Hematopoietic multipotent progenitor cell (in vitro differentiated cells): ENCODE results near the gene CFAP77. TPM values are rescaled to one million over a fixed set of nuclear protein-coding genes. Genes with fewer than 3 reads are reported as not detected.
A peak's percentile ranks its signal among the peaks of the same experiment; 100 is the strongest.
"Not testable (repeated sequence)": the region's sequence is repeated elsewhere in the genome, so short reads cannot be mapped to it uniquely, and the experiment has no call there.

Experiments
- DNase-seq, 3 donors: peaks; one replicate each; pipeline ENCODE4 v3.0.0-alpha.2; 2011 to 2015; ENCODE audit warnings: low read depth in 2 of 3, low spot score in 2 of 3
- total RNA-seq: library from RNA; depleted of rRNA; stranded (reverse); fragments of >200 nt; gene quantifications from one replicate; pipeline ENCODE4 v1.2.3, GENCODE V29; 2012

CFAP77 gene
- not detected for total RNA-seq

DNA sequence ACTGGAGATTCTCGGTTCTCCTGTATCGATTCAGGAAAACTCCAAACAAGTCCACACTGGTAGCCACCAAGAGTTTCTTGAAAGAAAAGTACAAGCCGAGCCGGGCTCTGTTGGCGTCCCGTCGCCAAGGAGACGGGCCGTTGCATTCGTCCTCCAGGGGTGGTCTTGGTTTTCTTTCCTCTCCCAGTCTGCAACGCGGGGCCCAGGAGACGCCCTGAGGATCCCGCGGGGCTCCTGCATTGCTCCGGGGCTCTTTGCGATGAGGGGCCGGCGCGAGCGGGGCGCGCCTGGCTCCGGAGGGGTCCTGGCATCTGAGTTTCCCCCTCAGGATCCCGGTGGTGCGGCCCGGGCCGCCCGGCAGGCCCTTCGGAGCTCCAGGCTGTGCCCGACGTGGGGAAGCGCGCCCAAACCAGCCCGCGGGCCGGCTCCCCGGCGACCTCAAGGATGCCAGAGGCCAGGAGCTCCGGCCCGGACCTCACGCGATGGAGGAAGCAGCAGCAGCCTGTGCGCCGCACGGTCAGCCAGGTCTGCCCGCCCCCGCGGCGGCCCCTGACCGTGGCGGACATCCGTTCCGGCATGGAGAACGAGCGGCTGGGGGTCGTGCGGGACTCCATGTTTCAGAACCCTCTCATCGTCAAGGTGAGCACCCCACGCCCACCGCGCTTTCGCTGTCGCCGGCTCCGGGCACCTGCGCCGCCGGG is at the start of gene CFAP77:
Gene CFAP77 (plus strand): TSS at position 384 of the 701 bp plus-strand sequence. CDS start 61 bp downstream, at position 445.
- DNase-seq: peak; percentile 40 to 69 (median 61)

DNA sequence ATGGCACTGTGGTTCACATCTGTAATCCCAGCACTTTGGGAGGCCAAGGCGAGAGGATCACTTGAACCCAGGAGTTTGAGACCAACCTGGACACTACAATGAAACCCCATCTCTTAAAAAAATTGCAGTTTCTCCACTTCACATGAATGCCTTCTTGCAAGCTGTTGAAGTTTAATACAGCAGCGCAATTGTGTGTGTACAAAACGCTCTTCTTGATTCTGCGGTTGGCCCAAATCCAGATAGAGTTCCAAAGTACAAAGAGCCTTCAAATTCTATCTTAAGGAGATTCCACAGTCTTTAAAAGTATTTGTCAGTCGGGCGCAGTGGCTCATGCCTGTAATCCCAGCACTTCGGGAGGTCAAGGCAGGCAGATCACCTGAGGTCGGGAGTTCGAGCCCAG is 45.9 kb upstream of the CFAP77 start:
- no peak for DNase-seq

DNA sequence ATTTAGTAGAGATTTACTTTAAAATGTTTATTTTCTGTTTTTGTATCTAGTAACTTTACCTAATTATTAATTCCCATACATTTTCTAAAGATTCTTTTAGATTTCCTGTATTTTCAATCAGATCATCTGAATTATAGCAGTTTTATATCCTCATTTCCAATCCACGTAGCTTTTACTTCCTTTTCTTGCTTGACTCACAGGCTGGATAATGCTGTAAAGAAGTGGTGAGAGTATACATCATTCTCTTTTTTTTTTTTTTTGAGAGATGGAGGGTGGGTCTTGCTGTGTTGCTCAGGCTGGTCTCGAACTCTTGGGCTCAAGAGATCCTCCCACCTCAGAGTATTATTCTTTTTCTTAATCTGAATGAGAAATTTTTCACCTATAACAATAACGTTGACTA is 44.0 kb upstream of the CFAP77 start:
- peak in 1 of 3 donors; percentile 20 for DNase-seq

DNA sequence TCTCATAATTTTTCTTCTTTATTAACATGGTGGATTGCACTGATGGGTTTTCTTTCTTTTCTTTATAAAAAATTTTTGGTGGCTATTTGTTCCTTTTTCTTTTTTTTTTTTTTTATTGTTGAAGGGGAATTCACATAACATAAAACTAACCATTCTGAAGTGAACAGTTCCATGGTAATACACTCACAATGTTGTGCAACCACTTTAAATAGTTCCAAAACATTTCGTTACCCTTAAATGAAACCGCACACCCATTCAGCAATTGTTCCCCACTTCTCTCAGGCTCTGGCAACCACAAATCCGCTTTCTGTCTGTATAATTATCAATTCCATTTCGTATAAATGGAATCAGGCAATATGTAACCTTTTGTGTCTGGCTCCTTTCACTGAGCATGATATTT is 43.5 kb upstream of the CFAP77 start:
- no peak for DNase-seq

DNA sequence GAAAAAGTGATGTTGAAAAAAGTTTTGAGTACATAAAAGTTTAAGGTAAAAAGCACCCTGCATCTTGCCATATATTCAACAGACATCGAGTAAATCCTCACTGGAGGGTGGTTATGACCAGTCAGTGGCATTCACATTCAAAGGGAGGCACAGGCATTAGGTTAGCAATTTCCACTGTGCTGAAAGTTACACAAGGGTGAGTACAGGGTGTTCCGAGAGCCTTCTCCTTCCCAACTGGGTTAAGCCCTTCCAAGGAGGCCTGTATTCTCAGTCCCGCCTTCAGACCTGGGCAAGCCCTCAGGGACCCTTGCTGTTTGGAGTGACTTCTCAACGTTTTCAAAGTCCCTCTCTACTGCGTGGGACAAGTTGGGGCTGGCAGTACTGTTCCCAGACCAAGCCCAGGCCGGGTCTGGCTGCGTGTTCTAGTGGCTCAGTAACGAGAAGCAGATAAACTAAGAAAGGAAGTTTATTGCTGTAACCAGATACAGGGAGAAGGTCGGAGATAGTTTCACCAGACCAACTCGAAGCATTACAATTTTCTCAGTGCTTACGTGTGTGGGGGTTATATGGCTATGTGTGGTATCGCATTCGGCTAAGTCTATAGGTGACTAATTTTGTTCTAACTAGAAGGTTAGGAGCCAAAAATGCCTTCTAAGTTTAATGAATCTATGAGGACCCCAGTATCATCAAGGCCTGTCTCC is 42.2 kb upstream of the CFAP77 start:
- no peak for DNase-seq

DNA sequence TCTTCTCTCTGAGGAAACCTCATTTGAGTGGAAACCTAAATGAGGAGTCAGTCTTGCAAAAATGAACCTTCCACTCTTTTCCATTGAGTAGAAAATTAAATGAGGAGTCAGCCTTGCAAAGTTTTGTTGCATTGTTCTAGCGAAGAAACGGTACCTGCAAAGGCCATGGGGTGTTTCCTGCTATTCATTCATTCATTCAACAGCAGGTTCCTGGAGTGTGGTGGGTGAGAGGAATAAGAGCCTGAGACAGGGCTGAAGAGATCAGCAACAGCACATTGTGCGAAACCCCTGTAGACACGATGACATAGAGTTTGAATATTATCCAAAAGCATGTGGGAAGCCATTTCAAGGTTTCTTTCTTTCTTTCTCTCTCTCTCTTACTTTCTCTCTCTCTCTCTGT is 40.6 kb upstream of the CFAP77 start:
- no peak for DNase-seq

DNA sequence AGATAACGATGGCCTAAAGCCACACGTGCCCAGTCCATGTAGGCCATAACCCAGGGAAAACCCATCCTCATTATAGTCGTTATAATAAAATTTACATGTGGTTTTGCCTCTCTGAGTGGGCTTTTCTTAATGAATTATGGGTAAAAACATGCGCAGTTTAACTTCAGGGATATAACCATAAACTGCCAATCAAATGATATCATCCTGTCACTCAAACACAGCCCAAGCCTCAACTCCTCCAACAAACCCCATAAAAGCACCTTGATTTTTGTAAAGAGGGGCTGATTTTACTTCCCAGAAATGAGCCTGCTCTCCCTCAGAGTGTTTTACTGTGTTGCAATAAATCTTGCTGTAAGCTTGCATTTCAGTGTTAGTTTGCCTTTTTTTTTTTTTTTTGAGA is 39.4 kb upstream of the CFAP77 start:
- no peak for DNase-seq

DNA sequence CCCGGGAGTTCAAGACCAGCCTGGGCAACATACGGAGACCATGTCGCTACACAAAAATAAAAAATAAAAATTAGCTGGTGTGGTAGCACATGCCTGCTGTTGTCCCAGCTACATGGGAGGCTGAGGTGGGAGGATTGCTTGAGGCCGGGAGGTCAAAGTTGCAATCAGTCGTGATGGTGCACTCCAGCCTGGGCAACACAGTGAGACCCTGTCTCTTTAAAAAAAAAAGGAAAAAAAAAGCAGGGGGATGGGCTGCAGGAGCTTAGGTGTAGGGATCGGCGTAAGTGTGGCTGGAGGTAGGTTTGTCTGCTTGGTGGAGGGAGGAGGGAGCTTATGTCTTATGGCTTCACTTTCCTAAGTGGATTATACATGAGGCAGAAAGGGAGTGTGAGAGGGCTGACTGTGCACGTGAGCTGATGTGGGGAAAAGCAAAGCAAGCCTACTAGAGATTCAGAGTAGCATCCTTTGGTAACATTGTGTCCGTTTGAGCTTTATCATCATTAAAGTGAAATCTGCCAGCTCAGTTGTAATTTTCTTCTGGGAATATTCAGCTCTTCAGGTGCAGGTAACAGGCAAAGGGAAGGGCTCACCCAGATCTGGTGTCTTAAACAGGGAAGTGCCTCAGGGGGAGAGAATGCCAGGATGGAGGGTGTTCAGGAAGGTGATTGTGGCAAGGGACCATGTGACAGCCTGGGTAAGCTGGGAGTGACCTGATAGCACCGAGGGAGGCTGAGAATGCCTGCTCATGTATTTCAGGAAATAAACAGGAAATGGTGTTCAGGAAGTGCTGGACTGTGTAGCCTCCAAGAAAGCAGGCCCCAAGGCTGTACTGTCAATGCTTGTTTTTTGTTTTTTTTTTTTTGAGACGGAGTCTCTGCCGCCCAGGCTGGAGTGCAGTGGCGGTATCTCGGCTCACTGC is 37.6 kb upstream of the CFAP77 start:
- peak in 2 of 3 donors; percentile 89 to 94 for DNase-seq

DNA sequence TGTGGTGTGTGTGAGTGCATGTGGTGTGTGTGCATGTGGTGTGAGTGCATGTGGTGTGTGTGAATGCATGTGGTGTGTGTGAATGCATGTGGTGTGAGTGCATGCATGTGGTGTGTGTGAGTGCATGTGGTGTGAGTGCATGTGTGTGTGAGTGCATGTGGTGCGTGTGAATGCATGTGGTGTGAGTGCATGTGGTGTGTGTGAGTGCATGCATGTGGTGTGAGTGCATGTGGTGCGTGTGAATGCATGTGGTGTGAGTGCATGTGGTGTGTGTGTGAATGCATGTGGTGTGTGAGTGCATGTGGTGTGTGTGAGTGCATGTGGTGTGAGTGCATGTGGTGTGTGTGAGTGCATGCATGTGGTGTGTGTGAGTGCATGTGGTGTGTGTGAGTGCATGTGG is 32.2 kb upstream of the CFAP77 start:
- DNase-seq: not testable (repeated sequence)

DNA sequence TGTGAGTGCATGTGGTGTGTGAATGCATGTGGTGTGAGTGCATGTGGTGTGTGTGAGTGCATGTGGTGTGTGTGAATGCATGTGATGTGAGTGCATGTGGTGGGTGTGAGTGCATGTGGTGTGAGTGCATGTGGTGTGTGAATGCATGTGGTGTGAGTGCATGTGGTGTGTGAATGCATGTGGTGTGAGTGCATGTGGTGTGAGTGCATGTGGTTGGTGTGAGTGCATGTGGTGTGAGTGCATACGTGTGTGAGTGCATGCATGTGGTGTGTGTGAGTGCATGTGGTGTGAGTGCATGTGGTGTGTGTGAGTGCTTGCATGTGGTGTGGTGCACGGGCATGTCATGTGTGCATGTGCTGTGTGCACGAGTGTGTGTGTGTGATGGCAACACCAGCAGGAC is 31.6 kb upstream of the CFAP77 start:
- not testable (repeated sequence) for DNase-seq

DNA sequence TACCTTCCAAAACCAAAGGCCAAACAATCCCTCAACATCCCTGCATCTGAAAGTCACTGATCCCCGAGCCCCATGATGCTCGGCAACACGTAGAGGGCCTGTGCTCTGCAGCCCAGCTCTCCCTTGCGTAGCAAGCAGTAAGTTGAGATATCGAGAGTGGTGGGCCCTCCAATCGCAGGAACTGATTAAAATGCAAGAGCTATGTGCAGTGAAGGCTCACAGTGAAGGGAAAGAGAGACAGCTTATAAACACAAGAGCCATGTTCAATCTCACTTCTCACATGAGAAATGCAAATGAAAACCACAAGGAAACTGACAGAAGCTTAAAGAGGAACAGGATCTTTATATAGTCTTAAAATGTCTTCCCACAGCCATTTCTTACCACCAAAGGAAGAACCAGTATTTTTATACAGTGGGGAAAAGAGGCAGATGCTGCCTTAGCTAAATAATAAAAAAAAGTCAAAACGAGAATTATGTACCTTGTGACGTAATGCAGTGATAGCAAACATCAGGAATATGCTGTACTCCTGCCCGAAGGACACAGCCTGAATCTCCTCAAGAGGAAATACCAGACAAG is 28.0 kb upstream of the CFAP77 start:
- peak in 2 of 3 donors; percentile 30 to 67 for DNase-seq

DNA sequence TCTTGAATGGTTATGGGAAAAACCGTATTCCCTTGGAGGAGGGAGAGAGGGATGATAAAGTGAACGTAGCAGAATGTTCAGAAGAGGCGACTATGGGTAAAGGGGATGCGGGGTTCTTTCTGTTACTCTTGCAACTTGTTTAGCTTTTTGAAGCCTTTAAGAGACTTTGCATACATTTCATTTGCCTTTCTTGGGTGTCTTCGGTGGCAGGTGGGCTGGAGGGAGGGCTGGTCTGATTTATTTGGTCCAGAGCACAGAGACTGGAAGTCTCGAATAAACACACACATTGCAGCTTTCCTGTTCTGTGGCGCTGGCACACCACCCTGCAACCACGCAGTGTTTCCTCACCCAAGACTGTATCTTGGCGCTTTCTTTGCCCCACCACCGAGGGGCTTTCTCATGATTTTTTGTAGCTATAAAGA is 26.5 kb upstream of the CFAP77 start:
- DNase-seq: peak in 1 of 3 donors; percentile 37

DNA sequence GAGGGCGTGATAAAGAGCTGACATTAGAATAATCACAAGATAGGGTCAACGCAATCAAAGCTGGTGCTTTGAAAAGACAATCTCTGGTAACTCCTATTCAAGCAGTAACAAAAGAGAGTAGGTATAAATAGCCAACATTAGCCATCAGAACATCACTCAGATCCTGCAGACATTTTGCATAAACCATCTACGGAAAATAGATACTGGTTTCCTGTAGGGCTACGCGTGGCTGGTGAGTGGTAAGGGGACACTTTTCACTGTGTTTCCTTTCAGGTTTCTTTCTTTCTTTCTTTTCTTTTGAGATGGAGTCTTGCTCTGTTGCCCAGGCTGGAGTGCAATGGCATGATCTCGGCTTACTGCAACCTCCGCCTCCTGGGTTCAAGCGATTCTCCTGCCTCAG is 25.6 kb upstream of the CFAP77 start:
- no peak for DNase-seq

DNA sequence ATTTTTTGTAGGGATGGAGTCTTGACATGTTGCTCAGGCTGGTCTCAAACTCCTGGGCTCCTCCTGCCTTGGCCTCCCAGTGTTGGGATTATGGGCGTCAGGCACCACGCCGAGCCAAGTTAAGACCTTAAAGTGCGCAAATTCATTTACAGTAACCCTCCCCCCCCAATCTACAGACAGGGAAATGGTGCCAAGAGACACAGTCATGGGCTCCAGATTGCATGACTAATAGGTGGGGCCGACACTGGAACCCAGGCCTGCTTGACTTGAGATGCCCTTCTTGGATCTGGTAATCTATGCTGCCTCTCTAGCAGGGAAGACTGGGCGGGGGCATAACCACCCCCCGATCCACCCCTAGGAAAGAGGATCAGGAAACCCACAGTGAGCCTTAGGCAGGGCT is 22.9 kb upstream of the CFAP77 start:
- DNase-seq: no peak

DNA sequence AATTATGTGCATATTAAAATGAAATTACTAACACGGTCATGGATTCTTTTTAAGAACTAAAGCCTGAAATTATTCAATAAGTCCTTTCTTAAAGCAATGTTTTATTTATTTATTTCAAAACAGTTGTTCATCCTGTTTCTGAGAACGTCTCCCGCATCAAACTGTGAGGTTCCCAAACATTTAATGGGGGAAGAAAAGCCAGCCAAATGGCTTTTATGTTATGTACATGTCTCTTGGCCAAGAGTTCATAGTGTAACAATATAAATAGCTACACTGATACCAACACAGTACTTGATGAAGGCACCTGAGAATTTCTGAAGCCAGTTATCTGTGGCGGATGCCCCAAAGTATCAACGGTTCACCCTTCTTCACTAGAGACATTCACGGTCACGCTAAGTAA is 19.0 kb upstream of the CFAP77 start:
- DNase-seq: no peak

DNA sequence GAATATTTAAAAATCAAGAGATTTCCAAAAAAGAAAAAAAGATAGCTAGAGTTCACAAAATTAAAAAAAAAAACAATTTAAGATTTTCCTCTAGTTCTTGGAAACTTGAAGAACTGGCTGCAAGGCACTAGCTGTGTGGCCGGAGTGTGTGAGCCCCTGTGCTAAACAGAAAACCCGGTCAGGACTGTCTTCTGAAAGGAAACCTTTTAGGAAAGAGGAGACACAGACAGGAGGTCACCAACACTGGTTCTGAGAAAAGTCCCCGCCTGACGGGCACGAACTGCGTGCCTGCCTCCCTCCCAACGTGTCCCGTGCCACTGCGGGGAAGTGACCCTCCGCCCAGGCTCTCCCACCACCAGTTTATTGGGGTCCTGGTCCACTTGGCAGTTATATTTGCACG is 18.6 kb upstream of the CFAP77 start:
- DNase-seq: no peak

DNA sequence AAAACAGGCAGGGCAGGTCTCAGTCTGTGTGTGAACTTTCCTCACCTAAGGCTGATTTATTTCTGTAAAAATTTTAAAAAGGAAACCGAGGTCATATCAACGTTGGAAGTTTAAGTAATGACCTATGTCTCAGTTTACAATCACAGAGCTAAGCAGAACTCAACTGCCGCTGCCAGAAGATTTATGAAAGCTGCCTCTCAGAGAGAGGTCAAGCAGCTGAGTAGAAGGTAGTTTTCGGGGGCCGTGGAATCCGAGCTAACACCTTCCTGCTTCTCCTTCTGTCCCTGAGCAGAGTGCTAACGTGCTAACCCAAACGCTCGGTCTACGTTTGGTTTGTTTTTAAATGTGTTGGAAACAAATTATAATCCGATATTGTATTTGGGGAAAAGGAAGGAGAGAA is 14.5 kb upstream of the CFAP77 start:
- DNase-seq: no peak

DNA sequence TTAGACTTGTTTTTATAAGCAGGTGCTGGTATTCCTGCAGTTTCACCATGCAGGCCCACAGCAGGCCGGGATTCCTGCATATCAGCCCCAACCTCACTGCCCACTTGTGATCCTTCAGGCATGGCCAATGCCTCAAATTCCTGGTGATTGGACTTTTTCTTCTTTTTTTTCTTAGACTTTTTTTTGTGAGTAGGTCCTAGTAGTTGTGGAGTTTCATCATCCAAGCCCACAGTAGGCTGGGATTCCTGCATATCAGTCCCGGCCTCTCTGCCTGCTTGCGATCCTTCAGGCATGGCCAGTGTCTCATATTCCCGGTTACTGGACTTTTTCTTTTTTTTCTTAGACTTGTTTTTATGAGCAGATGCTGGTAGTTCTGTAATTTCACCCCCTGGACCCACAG is 8.2 kb upstream of the CFAP77 start:
- no peak for DNase-seq

DNA sequence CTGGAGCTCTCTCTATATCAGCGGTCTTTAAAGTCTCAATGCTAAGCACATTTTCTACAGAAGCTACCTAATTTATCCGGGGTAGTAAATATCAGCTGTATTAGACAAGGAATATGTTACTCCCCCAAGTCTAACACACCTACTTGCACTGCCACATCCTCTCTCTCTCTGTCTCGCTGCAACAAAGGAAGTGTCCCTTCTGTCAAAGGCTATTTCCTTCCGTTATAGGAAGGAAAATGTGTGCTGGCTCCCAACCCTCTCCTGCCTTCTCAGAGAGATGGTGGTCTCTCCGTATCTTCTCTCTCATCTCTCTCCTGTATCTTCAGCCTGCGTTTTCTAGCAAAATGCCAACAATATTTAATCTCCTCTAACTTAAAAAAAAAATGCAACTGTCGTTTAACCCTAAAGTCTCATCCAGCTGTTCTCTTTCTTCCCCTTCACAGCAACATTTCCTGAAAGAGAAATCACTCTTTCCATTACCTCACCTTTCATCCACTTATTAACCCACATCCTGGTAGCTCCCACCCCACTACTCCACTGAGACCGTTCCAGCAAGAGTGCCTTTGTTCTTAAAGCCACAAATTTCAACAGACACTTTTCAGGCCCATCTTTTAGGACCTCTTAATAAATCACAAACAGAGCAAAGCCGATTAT is 5.7 kb upstream of the CFAP77 start:
- DNase-seq: peak in 1 of 3 donors; percentile 77

DNA sequence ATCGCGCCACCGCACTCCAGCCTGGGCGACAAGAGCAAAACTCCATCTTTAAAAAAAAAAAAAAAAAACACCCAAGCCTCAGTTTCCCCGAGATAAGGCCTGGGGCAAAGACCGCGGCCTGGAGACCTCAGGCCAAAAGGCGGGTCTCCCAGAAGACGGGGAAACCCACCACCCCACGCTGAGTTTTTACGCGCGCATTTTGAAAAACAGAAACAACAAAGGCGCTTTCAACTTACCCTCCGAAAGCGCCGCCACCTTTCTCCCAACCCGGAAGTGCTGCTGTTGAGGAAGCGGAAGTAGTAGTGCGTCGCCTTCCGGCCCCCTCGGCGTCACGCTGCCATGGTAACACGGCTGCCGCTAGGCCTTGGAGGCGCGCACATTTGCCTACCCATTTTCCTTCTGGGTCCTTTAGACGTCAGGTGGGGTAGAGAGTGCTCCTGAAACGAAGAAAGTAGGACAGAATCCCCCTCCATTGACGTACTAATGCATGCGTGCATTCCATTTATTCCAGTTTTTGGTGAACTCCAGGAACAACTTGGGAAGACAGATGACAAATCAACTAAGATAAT is 3.4 kb upstream of the CFAP77 start, which contains the start of gene TTF1:
Gene TTF1 (minus strand): TSS at position 287 of the 569 bp plus-strand sequence. CDS start 4,019 bp downstream, outside the sequence.
- peak; percentile 82 to 97 (median 92) for DNase-seq
